Activated T-cell treated with anti-CD3 and anti-CD28 coated beads for 1 hour (primary cell): ENCODE data around the gene SSR1.
"Not testable (repeated sequence)": the region's sequence is repeated elsewhere in the genome, so short reads cannot be mapped to it uniquely, and the experiment has no call there.

ENCODE experiments used
- DNase-seq: peaks from one replicate; pipeline ENCODE4 v3.0.0-alpha.2; 2020; ENCODE audit warnings: low read depth

SSR1 gene

GRCh38 chr6:7282097-7282906 is 30.7 kb downstream of the SSR1 start:
- DNase-seq: no peak

GRCh38 chr6:7276199-7276524 is 36.8 kb downstream of the SSR1 start:
- DNase-seq: no peak

GRCh38 chr6:7274525-7274924 is 38.5 kb downstream of the SSR1 start:
- not testable (repeated sequence) for DNase-seq

- DNase-seq: no peak
Observed at GRCh38 chr6:7273709-7274108, 39.3 kb downstream of the SSR1 start.

GRCh38 chr6:7271205-7271534 is 41.8 kb downstream of the SSR1 start:
- DNase-seq: no peak

- DNase-seq: no peak
Observed at GRCh38 chr6:7270320-7271204, 42.4 kb downstream of the SSR1 start.

- DNase-seq: no peak
Observed at GRCh38 chr6:7269816-7270215, 43.2 kb downstream of the SSR1 start.

GRCh38 chr6:7268816-7269555 is 44.0 kb downstream of the SSR1 start:
- no peak for DNase-seq

GRCh38 chr6:7268362-7268761 is 44.6 kb downstream of the SSR1 start:
- no peak for DNase-seq

GRCh38 chr6:7267466-7268091 is 45.4 kb downstream of the SSR1 start:
- DNase-seq: no peak

GRCh38 chr6:7267071-7267465 is 45.9 kb downstream of the SSR1 start:
- no peak for DNase-seq

- not testable (repeated sequence) for DNase-seq
Observed at GRCh38 chr6:7265385-7265726, 47.6 kb downstream of the SSR1 start.

GRCh38 chr6:7264686-7265384 is 48.2 kb downstream of the SSR1 start:
- no peak for DNase-seq

- no peak for DNase-seq
Observed at GRCh38 chr6:7264041-7264440, 49.0 kb downstream of the SSR1 start.

GRCh38 chr6:7263519-7263805 is 49.5 kb downstream of the SSR1 start:
- not testable (repeated sequence) for DNase-seq

GRCh38 chr6:7262746-7263518 is 50.1 kb downstream of the SSR1 start:
- no peak for DNase-seq

GRCh38 chr6:7261852-7262461 is 51.0 kb downstream of the SSR1 start:
- no peak for DNase-seq

- peak; percentile 7 for DNase-seq
Observed at GRCh38 chr6:7261032-7261841, 51.8 kb downstream of the SSR1 start.

- DNase-seq: no peak
Observed at GRCh38 chr6:7260291-7261031, 52.5 kb downstream of the SSR1 start.
